Measurements from ENCODE around the gene FOXD1. TPM values are rescaled to one million over a fixed set of nuclear protein-coding genes. Genes with fewer than 3 reads are reported as not detected.
"Not testable (repeated sequence)": the region's sequence is repeated elsewhere in the genome, so short reads cannot be mapped to it uniquely, and the experiment has no call there.

The FOXD1 gene
- total RNA-seq, 1 donor from 2014 or later, result 7.1 TPM

- Histone ChIP-seq H3K4me3 (peak overlapping the region in 1 of 2 donors; percentile 67), H3K36me3 (no peaks in the 10 kb centered on the region), H3K27me3 (no peaks in the 10 kb centered on the region), H3K27ac (peak overlapping the region; percentile 60 to 74), H3K4me1 (peaks cover 9 to 13% of the 10 kb centered on the region in 2 donors), H3K9me3 (no peaks in the 10 kb centered on the region)
- no peak for TF ChIP-seq CTCF (IDR thresholded peaks at IDR 0.05)
- no peak for DNase-seq (ENCODE audit: low spot score in 2 of 2)
- intact Hi-C loops (cut with DNase I), result loop anchor here (2.0 to 5.0 kb wide), 2 partner anchors 31 to 105 kb away; partner anchors contain the start of gene FOXD1
Measured at GRCh38 chr5:73417303-73418034, 31.1 kb downstream of the FOXD1 start.

- Histone ChIP-seq H3K36me3 (no peaks in the 10 kb centered on the region), H3K27me3 (no peaks in the 10 kb centered on the region), H3K9me3 (no peaks in the 10 kb centered on the region), H3K4me3 (no peak overlapping the region), H3K27ac (no peak overlapping the region), H3K4me1 (peaks cover 9 to 13% of the 10 kb centered on the region in 2 donors)
- DNase-seq (ENCODE audit: low spot score in 2 of 2), result no peak
- intact Hi-C loops (cut with DNase I), result loop anchor here (5.0 kb wide), 1 partner anchor 103 kb away; no protein-coding TSS in a partner anchor
- TF ChIP-seq CTCF (IDR thresholded peaks at IDR 0.05), result no peak
Measured at GRCh38 chr5:73415617-73416016, 33.0 kb downstream of the FOXD1 start.

- Histone ChIP-seq H3K4me1 (peaks cover 9 to 13% of the 10 kb centered on the region in 2 donors), H3K27ac (no peak overlapping the region), H3K36me3 (no peaks in the 10 kb centered on the region), H3K9me3 (no peaks in the 10 kb centered on the region), H3K27me3 (no peaks in the 10 kb centered on the region), H3K4me3 (no peak overlapping the region)
- intact Hi-C loops (cut with DNase I), result loop anchor here (5.0 kb wide), 1 partner anchor 103 kb away; no protein-coding TSS in a partner anchor
- DNase-seq (ENCODE audit: low spot score in 2 of 2), result no peak
- TF ChIP-seq CTCF (IDR thresholded peaks at IDR 0.05), result no peak
Measured at GRCh38 chr5:73415171-73415570, 33.4 kb downstream of the FOXD1 start.

GRCh38 chr5:73412597-73412988, 36.0 kb downstream of the FOXD1 start:
- Histone ChIP-seq H3K4me1 (peaks cover 0 to 6% of the 10 kb centered on the region in 2 donors), H3K9me3 (no peaks in the 10 kb centered on the region), H3K27me3 (no peaks in the 10 kb centered on the region), H3K36me3 (no peaks in the 10 kb centered on the region), H3K27ac (no peak overlapping the region), H3K4me3 (no peak overlapping the region)
- intact Hi-C loops (cut with DNase I), result no loop called here
- no peak for TF ChIP-seq CTCF (IDR thresholded peaks at IDR 0.05)
- DNase-seq (ENCODE audit: low spot score in 2 of 2), result no peak

GRCh38 chr5:73411936-73412596, 36.5 kb downstream of the FOXD1 start:
- TF ChIP-seq CTCF (IDR thresholded peaks at IDR 0.05), result no peak

GRCh38 chr5:73409927-73410326, 38.6 kb downstream of the FOXD1 start:
- DNase-seq (ENCODE audit: low spot score in 2 of 2); H3K36me3 ChIP-seq; H3K9me3 ChIP-seq; H3K27ac ChIP-seq; H3K27me3 ChIP-seq; H3K4me1 ChIP-seq; H3K4me3 ChIP-seq; intact Hi-C loops (cut with DNase I): not testable (repeated sequence)

More at GRCh38 chr5:73411936-73412596, 36.5 kb downstream of the FOXD1 start:
- H3K4me1 ChIP-seq, result peaks cover 0 to 1% of the 10 kb centered on the region in 2 donors
- no peak for DNase-seq (ENCODE audit: low spot score in 2 of 2)
- no peaks in the 10 kb centered on the region for H3K27me3 ChIP-seq
- H3K36me3 ChIP-seq, result no peaks in the 10 kb centered on the region
- intact Hi-C loops (cut with DNase I), result no loop called here
- no peaks in the 10 kb centered on the region for H3K9me3 ChIP-seq
- H3K27ac ChIP-seq, result no peak overlapping the region
- no peak overlapping the region for H3K4me3 ChIP-seq
